KMS-11 (cell line): ENCODE measurements around the gene RNF208.

Experiments used
- H2AFZ ChIP-seq: fragments of 200-600 bp; sonication (generic); 2 replicates; pipeline ENCODE4 v1.6.1; 2016; ENCODE audit warnings: antibody characterized with exemption, mixed run types, low read depth
- H3K27ac ChIP-seq: fragments of 200-600 bp; sonication (generic); 2 replicates; pipeline ENCODE4 v1.6.1; 2016; ENCODE audit warnings: mild to moderate bottlenecking, mixed run types
- H3K27me3 ChIP-seq: fragments of 200-600 bp; sonication (generic); 2 replicates; pipeline ENCODE4 v1.6.1; 2017; ENCODE audit warnings: mild to moderate bottlenecking, low read depth, mixed run types, moderate library complexity; ENCODE audit not compliant: insufficient read depth
- H3K36me3 ChIP-seq: fragments of 200-600 bp; sonication (generic); 2 replicates; pipeline ENCODE4 v1.6.1; 2017; ENCODE audit warnings: mild to moderate bottlenecking, mixed run types; ENCODE audit not compliant: insufficient read depth
- H3K4me1 ChIP-seq: fragments of 200-600 bp; sonication (generic); 2 replicates; pipeline ENCODE4 v1.6.1; 2016; ENCODE audit warnings: mild to moderate bottlenecking, low read depth, mixed run types; ENCODE audit not compliant: poor library complexity, severe bottlenecking
- H3K4me2 ChIP-seq: fragments of 200-600 bp; sonication (generic); 2 replicates; pipeline ENCODE4 v1.7.0; 2016; ENCODE audit warnings: mild to moderate bottlenecking, mixed run types
- H3K4me3 ChIP-seq: fragments of 200-600 bp; sonication (generic); IDR thresholded peaks from 2 replicates; pipeline ENCODE4 v1.6.1; 2017; ENCODE audit warnings: low read depth, low read length, mixed read lengths; ENCODE audit not compliant: insufficient read depth
- H3K79me2 ChIP-seq: fragments of 200-600 bp; sonication (generic); 2 replicates; pipeline ENCODE4 v1.6.1; 2016; ENCODE audit warnings: low read depth, mixed run types; ENCODE audit not compliant: insufficient read depth
- H3K9ac ChIP-seq: fragments of 200-600 bp; sonication (generic); 2 replicates; pipeline ENCODE4 v1.6.1; 2016; ENCODE audit warnings: mild to moderate bottlenecking, mixed run types
- H4K20me1 ChIP-seq: fragments of 200-600 bp; sonication (generic); 2 replicates; pipeline ENCODE4 v1.6.1; 2016; ENCODE audit warnings: mild to moderate bottlenecking, mixed run types; ENCODE audit not compliant: insufficient read depth
- TF ChIP-seq, protein P1 (sequence below): fragments of 200-600 bp; sonication (generic); conservative IDR thresholded peaks from 2 replicates; pipeline ENCODE4 v1.6.1; 2017; ENCODE audit warnings: low read depth, mild to moderate bottlenecking, antibody characterized with exemption, low read length, moderate library complexity, mixed read lengths

RNF208 gene

DNA sequence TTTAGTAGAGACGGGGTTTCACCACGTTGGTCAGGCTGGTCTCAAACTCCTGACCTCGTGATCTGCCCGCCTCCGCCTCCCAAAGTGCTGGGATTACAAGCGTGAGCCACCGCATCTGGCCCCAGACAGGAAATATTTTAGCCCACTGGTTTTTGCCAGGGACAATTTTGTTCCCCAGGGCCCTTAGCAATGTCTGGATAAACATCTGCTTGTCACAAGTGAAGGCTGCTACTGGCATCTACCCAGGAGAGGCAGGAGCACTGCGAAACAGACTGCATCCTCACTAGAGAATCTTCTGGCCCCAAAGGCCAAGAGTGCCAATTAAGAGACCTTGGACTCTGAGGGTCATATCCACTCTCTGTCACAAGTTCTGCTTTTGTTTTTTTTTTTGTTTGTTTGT, 19.1 kb downstream of the RNF208 start:
- H3K4me1 ChIP-seq, result peaks cover 35% of the 10 kb centered on the region

DNA sequence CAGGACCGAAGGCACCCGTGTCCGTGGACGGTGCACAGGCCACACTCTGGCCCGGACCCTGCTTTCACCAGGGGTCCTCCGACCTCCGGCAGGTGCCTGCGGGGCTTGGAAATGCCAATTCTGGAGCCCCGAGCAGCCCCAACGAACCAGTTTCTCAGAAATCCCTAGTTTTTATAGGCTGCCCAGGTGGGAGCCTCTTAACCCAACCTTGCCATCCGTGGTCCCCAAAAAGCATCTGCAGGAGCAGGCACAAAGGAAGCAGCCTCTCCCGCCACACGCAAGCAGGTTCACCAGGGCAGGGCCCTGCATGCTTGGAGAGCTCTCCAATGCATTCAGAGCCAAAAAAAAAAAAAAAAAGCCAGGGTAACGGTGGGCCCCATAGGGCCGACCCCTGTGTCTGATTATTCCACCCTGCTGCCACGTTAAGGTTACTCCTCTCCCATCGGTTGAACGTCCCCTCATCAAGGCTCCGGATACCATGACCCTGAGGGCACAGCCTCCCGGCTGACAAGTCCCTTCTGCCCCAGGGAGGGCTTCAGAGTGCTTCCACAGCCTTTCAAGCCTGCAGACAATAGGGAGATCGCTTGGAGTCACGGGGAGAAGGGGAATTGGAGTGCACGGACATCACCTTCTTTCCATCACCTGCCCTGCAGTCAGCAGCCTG, 20.7 kb downstream of the RNF208 start:
- Histone ChIP-seq H3K4me1 (peaks cover 28% of the 10 kb centered on the region), H3K4me2 (peak overlapping the region; percentile 76), H3K27me3 (no peaks in the 10 kb centered on the region), H3K79me2 (peaks cover 33% of the 10 kb centered on the region), H3K27ac (peak overlapping the region; percentile 24; the same call in 1 of the 2 replicates), H3K9ac (peak overlapping the region; percentile 47; the same call in 1 of the 2 replicates), H3K36me3 (no peaks in the 10 kb centered on the region), H4K20me1 (no peaks in the 10 kb centered on the region), H3K4me3 (no peak overlapping the region), H2AFZ (peak overlapping the region; percentile 73)
- TF ChIP-seq, protein P1, sequence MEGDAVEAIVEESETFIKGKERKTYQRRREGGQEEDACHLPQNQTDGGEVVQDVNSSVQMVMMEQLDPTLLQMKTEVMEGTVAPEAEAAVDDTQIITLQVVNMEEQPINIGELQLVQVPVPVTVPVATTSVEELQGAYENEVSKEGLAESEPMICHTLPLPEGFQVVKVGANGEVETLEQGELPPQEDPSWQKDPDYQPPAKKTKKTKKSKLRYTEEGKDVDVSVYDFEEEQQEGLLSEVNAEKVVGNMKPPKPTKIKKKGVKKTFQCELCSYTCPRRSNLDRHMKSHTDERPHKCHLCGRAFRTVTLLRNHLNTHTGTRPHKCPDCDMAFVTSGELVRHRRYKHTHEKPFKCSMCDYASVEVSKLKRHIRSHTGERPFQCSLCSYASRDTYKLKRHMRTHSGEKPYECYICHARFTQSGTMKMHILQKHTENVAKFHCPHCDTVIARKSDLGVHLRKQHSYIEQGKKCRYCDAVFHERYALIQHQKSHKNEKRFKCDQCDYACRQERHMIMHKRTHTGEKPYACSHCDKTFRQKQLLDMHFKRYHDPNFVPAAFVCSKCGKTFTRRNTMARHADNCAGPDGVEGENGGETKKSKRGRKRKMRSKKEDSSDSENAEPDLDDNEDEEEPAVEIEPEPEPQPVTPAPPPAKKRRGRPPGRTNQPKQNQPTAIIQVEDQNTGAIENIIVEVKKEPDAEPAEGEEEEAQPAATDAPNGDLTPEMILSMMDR, result no peak

More for the DNA sequence above, 19.1 kb downstream of the RNF208 start:
- Histone ChIP-seq H4K20me1 (no peaks in the 10 kb centered on the region), H3K4me2 (no peak overlapping the region), H3K27ac (no peak overlapping the region), H3K27me3 (no peaks in the 10 kb centered on the region), H3K36me3 (no peaks in the 10 kb centered on the region), H2AFZ (no peak overlapping the region), H3K4me3 (no peak overlapping the region), H3K79me2 (peaks cover 43% of the 10 kb centered on the region), H3K9ac (no peak overlapping the region)
- TF ChIP-seq, protein P1, result no peak

DNA sequence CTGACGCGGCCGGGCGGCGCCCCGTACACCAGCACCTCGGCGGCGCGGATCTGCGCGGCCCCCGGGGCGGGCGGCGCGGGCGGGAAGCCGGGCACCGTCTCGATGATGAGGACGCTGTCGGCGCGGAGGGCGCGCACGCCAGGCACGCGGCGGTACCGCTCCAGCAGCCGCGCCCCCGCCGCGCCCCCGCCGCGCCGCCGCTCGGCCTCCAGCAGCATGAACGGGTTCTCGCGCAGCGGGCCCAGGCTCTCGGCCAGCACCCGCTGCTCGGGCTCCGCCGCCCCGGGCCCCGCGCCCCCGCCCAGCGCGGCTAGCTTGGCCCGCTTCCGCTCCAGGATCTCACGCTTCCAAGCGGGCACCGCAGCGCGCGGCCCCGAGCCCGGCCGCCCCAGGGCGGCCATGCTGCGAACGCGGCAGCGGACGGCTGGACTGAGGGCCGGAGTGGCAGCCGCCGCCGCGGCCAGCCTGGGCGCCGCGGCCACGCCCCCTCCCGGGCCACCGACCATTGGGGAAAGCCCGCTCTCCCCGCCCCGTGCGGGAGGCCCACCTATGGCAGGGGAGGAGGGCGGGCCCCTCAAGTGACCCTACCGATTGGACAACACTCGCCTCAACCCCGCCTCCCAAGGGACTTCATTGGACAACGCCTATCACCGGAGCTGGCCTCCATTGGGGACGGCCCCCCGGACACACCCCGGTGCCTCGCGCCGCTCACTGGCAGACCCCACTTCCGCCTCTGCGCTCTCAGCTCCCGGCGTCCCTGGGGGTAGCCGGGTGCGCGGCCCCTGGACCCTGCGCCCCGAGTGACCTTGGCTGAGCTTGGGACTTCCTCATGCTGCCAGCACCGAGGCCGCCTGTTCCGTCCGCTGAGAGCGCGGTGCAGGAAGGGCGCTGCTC, 21.5 kb downstream of the RNF208 start, which contains the start of gene TPRN:
Gene TPRN, minus strand, starts transcription at position 431 of the 894 bp plus-strand sequence. Its CDS starts 30 bp downstream, at position 401.
- Histone ChIP-seq H3K36me3 (no peaks in the 10 kb centered on the region), H3K4me1 (peaks cover 27% of the 10 kb centered on the region), H3K27ac (peak within 1 kb of the TSS; percentile 24; the same call in 1 of the 2 replicates), H3K4me3 (no peak within 1 kb of the TSS), H2AFZ (peak within 1 kb of the TSS; percentile 73), H4K20me1 (no peaks in the 10 kb centered on the region), H3K9ac (peak within 1 kb of the TSS; percentile 47; the same call in 1 of the 2 replicates), H3K27me3 (no peaks in the 10 kb centered on the region), H3K4me2 (peak within 1 kb of the TSS; percentile 76), H3K79me2 (peaks cover 25% of the 10 kb centered on the region)
- TF ChIP-seq, protein P1, result no peak

DNA sequence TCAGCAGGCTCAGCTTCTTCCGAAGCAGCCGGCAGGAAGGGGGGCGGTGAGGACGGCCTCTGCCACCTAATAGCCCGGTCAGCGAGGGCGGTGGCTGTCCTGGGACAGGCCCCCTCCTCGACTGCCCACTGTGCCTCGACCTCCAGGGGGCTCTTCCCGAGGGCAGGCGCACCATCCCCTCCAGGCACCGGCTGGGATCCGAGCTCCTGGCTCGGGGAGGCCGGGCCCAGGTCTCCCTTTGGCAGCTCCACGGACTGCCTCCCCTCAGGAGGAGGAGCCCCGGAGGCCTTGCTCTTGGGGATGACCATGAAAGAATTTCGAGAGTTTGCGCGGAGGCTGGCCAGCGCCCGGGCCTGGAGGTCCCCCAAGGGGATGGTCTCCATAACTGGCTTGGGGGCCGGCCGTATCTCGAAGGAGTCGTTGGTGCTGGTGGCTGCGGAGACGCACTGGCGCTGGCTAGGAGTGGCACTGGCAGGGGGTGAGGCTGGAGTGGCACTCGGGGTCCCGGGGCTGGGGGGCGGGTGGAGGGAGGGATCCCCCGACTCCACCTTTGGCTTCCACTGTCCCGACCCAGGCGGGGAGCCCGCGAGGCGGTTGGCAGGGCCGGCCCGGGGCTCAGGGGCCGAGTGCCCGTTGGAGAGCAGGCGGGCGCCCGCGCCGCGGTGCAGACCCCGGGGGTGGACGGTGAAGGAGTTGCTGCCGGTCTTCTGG, 22.5 kb downstream of the RNF208 start:
- Histone ChIP-seq H3K27me3 (no peaks in the 10 kb centered on the region), H3K4me2 (peak overlapping the region; percentile 51; the same call in 1 of the 2 replicates), H3K27ac (no peak overlapping the region), H3K79me2 (peaks cover 19% of the 10 kb centered on the region), H2AFZ (no peak overlapping the region), H3K9ac (no peak overlapping the region), H4K20me1 (no peaks in the 10 kb centered on the region), H3K4me1 (peaks cover 23% of the 10 kb centered on the region), H3K4me3 (no peak overlapping the region), H3K36me3 (no peaks in the 10 kb centered on the region)
- TF ChIP-seq, protein P1, result no peak
